H1 (cell line): ENCODE results near the gene TNP2. TPM values are rescaled to one million over a fixed set of nuclear protein-coding genes. Genes with fewer than 3 reads are reported as not detected.

Experiments used
- CREB1 ChIP-seq: IDR thresholded peaks from 2 replicates; pipeline ENCODE4 v1.6.1; 2012; ENCODE audit warnings: inconsistent platforms
- POLR2AphosphoS5 ChIP-seq: IDR thresholded peaks from 2 replicates; pipeline ENCODE4 v1.6.1; 2011; ENCODE audit warnings: low read depth, low read length
- polyA plus RNA-seq, 7 experiments: library from polyadenylated mRNA; depleted of rRNA in 3 of 7; stranded (reverse) in 5 of 7; unstranded in 2 of 7; fragments of >200 nt in 5 of 7; fragments of 200-250 nt in 2 of 7; gene quantifications; 1 replicate in 5 of 7; 2 replicates in 1 of 7; 4 replicates in 1 of 7; pipeline versions ENCODE4 v1.2.1 to v1.2.3, GENCODE V29; 2011 to 2013; ENCODE audit warnings: missing spikeins in 2 of 7, mixed read lengths in 2 of 7
- total RNA-seq: library from RNA; stranded (reverse); fragmentation: NEBNext Ultra II Directional; extraction: Animal tissue kit (Norgen Biotek cat#: 25700); gene quantifications from 2 replicates; pipeline ENCODE4 v1.2.1, GENCODE V29; 2021

TNP2 gene
- total and polyA plus RNA-seq, 2 of the 8 experiments (the other 6 are each of a cell fraction or from before 2014, with no cell fraction given), result not detected

DNA sequence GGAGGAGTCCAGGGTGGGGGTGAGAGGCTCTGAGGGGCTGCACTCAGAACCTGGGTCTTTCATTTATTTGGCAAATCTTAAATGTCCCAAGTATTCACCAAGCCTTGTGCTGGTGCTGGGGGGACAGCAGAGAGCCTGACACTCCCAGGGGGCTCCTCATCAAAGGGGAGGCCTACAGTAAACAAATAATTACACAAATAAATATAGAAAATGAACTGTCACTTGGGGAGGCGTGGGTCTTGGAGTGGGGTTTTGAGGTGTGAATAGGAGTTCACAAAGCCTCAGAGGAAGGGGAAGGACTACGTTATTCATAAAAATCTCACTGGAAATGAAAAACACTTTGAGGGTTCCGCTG is 27.2 kb upstream of the TNP2 start (continued):
- TF ChIP-seq CREB1 (no peak), POLR2AphosphoS5 (no peak)
